Measurements from ENCODE around the gene KLHDC4.

Gene KLHDC4

GRCh38 chr16:87698676-87699199 is 67.0 kb downstream of the KLHDC4 start:
- H3K9me3 ChIP-seq (ENCODE audit: control insufficient read depth, insufficient read depth, low read length): no peaks in the 10 kb centered on the region
- peaks cover 36% of the 10 kb centered on the region for H3K36me3 ChIP-seq (ENCODE audit: control insufficient read depth, insufficient read depth, low read length)
- H3K4me3 ChIP-seq (ENCODE audit: low read length): no peak overlapping the region
- DNase-seq (ENCODE audit: low read depth, low spot score): no peak
- no peaks in the 10 kb centered on the region for H3K27me3 ChIP-seq (ENCODE audit: control insufficient read depth, insufficient read depth, low read length)
- WGBS (ENCODE audit: insufficient coverage, insufficient read length): no CpG with 5 or more reads among the region's 20 CpGs
- H3K27ac ChIP-seq (ENCODE audit: low read length): no peak overlapping the region
- H3K4me1 ChIP-seq (ENCODE audit: control insufficient read depth, insufficient read depth, low read length): no peaks in the 10 kb centered on the region

DNA sequence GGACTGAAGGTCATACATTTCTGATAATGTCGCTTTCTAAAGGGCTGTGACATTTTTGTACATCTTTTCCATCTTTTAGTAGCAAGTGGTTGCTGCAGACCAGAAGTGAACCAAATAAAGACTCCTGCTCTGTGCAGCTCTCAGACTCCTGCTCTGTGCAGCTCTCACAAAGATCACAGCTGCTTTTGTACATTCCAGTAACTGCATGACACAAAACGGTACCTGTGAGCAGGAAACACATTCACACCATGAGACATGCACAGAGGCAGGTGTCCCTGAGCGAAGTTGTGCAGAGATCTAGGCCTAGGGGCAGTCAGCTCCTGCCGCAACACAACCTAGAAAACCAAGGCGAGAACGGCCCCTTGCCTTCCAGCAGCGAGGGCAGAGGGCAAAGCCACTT is 67.5 kb downstream of the KLHDC4 start:
- peaks cover 36% of the 10 kb centered on the region for H3K36me3 ChIP-seq (ENCODE audit: control insufficient read depth, insufficient read depth, low read length)
- H3K4me1 ChIP-seq (ENCODE audit: control insufficient read depth, insufficient read depth, low read length): no peaks in the 10 kb centered on the region
- H3K27me3 ChIP-seq (ENCODE audit: control insufficient read depth, insufficient read depth, low read length): no peaks in the 10 kb centered on the region
- no peak overlapping the region for H3K27ac ChIP-seq (ENCODE audit: low read length)
- whole genome bisulfite sequencing (ENCODE audit: insufficient coverage, insufficient read length): no CpG with 5 or more reads among the region's 7 CpGs
- H3K9me3 ChIP-seq (ENCODE audit: control insufficient read depth, insufficient read depth, low read length): no peaks in the 10 kb centered on the region
- no peak for DNase-seq (ENCODE audit: low read depth, low spot score)
- H3K4me3 ChIP-seq (ENCODE audit: low read length): no peak overlapping the region

DNA sequence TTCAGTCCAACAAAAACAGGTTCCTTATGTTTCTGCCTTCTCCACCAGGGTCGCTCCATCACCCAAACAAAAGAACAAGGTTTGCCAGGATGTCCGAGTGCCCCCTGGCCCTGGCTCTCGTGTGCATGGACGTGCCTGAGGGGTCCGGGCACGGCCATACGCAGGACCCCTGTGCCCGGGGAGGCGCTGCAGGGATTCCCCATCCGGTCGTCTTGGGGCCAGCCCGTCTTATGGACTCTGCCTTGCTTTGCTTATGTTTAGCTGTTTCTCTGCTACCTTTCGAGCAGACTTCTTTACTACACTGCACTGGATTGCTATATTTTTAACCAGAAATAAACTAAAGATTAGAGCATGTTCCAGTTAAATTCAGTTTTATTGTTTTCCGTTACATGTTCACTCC is 68.0 kb downstream of the KLHDC4 start:
- Histone ChIP-seq H3K4me3 (ENCODE audit: low read length) (no peak overlapping the region), H3K9me3 (ENCODE audit: control insufficient read depth, insufficient read depth, low read length) (no peaks in the 10 kb centered on the region), H3K27me3 (ENCODE audit: control insufficient read depth, insufficient read depth, low read length) (no peaks in the 10 kb centered on the region), H3K36me3 (ENCODE audit: control insufficient read depth, insufficient read depth, low read length) (peaks cover 36% of the 10 kb centered on the region), H3K4me1 (ENCODE audit: control insufficient read depth, insufficient read depth, low read length) (no peaks in the 10 kb centered on the region), H3K27ac (ENCODE audit: low read length) (no peak overlapping the region)
- no CpG with 5 or more reads among the region's 14 CpGs for WGBS (ENCODE audit: insufficient coverage, insufficient read length)
- DNase-seq (ENCODE audit: low read depth, low spot score): no peak

GRCh38 chr16:87697256-87697655 is 68.5 kb downstream of the KLHDC4 start:
- Histone ChIP-seq H3K4me3 (ENCODE audit: low read length) (no peak overlapping the region), H3K27ac (ENCODE audit: low read length) (no peak overlapping the region), H3K27me3 (ENCODE audit: control insufficient read depth, insufficient read depth, low read length) (no peaks in the 10 kb centered on the region), H3K9me3 (ENCODE audit: control insufficient read depth, insufficient read depth, low read length) (no peaks in the 10 kb centered on the region), H3K36me3 (ENCODE audit: control insufficient read depth, insufficient read depth, low read length) (peaks cover 36% of the 10 kb centered on the region), H3K4me1 (ENCODE audit: control insufficient read depth, insufficient read depth, low read length) (no peaks in the 10 kb centered on the region)
- no CpG with 5 or more reads among the region's 21 CpGs for WGBS (ENCODE audit: insufficient coverage, insufficient read length)
- DNase-seq (ENCODE audit: low read depth, low spot score): no peak

DNA sequence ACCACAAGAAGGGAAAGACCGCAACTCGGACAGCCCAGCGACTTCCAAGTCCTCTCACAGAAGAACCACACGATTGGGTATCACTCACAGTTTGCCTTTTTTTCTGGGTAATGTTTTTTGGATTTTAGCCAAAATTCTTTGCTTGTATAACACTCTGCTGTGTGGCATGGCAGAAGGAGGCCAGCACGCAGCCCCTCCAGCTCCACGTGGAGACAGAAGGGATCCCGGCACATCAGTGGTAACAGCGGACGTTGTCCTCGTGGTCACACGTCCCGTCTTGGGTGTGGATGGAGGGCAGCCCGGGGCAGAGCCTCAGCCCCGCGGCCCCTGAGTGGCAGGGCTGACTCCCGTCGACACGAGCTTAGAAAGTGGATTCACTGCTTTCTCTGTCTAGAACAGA is 69.1 kb downstream of the KLHDC4 start:
- Histone ChIP-seq H3K36me3 (ENCODE audit: control insufficient read depth, insufficient read depth, low read length) (peaks cover 32% of the 10 kb centered on the region), H3K4me1 (ENCODE audit: control insufficient read depth, insufficient read depth, low read length) (no peaks in the 10 kb centered on the region), H3K9me3 (ENCODE audit: control insufficient read depth, insufficient read depth, low read length) (no peaks in the 10 kb centered on the region), H3K4me3 (ENCODE audit: low read length) (no peak overlapping the region), H3K27ac (ENCODE audit: low read length) (no peak overlapping the region), H3K27me3 (ENCODE audit: control insufficient read depth, insufficient read depth, low read length) (no peaks in the 10 kb centered on the region)
- DNase-seq (ENCODE audit: low read depth, low spot score): no peak
- WGBS (ENCODE audit: insufficient coverage, insufficient read length): no CpG with 5 or more reads among the region's 18 CpGs

- Histone ChIP-seq H3K4me1 (ENCODE audit: control insufficient read depth, insufficient read depth, low read length) (no peaks in the 10 kb centered on the region), H3K27ac (ENCODE audit: low read length) (no peak overlapping the region), H3K9me3 (ENCODE audit: control insufficient read depth, insufficient read depth, low read length) (no peaks in the 10 kb centered on the region), H3K27me3 (ENCODE audit: control insufficient read depth, insufficient read depth, low read length) (no peaks in the 10 kb centered on the region), H3K36me3 (ENCODE audit: control insufficient read depth, insufficient read depth, low read length) (peaks cover 31% of the 10 kb centered on the region), H3K4me3 (ENCODE audit: low read length) (no peak overlapping the region)
- no peak for DNase-seq (ENCODE audit: low read depth, low spot score)
- WGBS (ENCODE audit: insufficient coverage, insufficient read length): no CpG with 5 or more reads among the region's 12 CpGs
Measured at GRCh38 chr16:87695534-87695933, 70.3 kb downstream of the KLHDC4 start.

- Histone ChIP-seq H3K9me3 (ENCODE audit: control insufficient read depth, insufficient read depth, low read length) (no peaks in the 10 kb centered on the region), H3K36me3 (ENCODE audit: control insufficient read depth, insufficient read depth, low read length) (peaks cover 28% of the 10 kb centered on the region), H3K27me3 (ENCODE audit: control insufficient read depth, insufficient read depth, low read length) (no peaks in the 10 kb centered on the region), H3K27ac (ENCODE audit: low read length) (no peak overlapping the region), H3K4me3 (ENCODE audit: low read length) (no peak overlapping the region), H3K4me1 (ENCODE audit: control insufficient read depth, insufficient read depth, low read length) (no peaks in the 10 kb centered on the region)
- no peak for DNase-seq (ENCODE audit: low read depth, low spot score)
- WGBS (ENCODE audit: insufficient coverage, insufficient read length): no CpG with 5 or more reads among the region's 20 CpGs
Measured at GRCh38 chr16:87694441-87695125, 71.2 kb downstream of the KLHDC4 start.

DNA sequence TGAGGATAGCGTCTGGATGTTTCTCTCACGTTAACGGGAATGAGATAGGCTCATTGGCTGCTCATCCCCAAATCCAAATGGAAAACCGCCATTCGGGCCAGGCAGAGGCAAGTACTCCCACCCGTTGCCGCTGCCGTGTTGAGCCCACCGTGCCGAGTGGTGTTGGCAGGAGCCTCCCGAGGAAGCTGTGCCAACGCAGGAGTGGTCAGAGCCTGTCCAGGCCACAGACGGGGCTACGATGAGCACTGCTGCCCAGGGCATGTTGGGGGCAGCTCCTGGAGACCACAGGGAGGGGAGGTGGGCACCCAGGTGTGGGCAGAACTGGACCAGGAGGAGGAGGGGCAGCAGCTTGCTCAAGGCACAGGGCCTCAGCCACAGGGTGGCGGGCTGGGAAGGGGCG is 72.0 kb downstream of the KLHDC4 start:
- H3K27me3 ChIP-seq (ENCODE audit: control insufficient read depth, insufficient read depth, low read length): no peaks in the 10 kb centered on the region
- H3K36me3 ChIP-seq (ENCODE audit: control insufficient read depth, insufficient read depth, low read length): peaks cover 25% of the 10 kb centered on the region
- no peak overlapping the region for H3K27ac ChIP-seq (ENCODE audit: low read length)
- no peak for DNase-seq (ENCODE audit: low read depth, low spot score)
- no CpG with 5 or more reads among the region's 16 CpGs for WGBS (ENCODE audit: insufficient coverage, insufficient read length)
- no peaks in the 10 kb centered on the region for H3K9me3 ChIP-seq (ENCODE audit: control insufficient read depth, insufficient read depth, low read length)
- no peaks in the 10 kb centered on the region for H3K4me1 ChIP-seq (ENCODE audit: control insufficient read depth, insufficient read depth, low read length)
- H3K4me3 ChIP-seq (ENCODE audit: low read length): no peak overlapping the region

DNA sequence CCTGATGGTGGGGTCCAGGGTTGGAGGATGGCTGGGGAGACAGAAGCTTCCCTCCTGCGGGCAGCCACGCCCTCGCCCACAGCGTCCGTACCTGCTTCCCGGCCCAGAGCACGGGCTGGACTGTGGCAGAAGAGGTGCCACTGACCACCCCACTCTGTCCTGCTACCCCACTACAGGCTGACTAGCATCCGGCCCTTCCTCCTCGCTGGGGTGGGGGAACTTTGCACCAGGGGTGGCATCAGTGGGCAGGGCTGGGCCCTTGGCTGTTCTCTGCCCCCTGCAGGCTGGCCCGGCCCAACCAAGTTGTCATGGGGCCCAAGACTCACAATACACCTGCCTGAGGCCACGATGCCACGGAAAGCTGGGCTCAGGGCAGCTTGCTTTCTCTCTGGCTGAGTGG is 73.0 kb downstream of the KLHDC4 start:
- whole genome bisulfite sequencing (ENCODE audit: insufficient coverage, insufficient read length): no CpG with 5 or more reads among the region's 12 CpGs
- H3K4me1 ChIP-seq (ENCODE audit: control insufficient read depth, insufficient read depth, low read length): no peaks in the 10 kb centered on the region
- no peak for DNase-seq (ENCODE audit: low read depth, low spot score)
- H3K4me3 ChIP-seq (ENCODE audit: low read length): no peak overlapping the region
- H3K9me3 ChIP-seq (ENCODE audit: control insufficient read depth, insufficient read depth, low read length): no peaks in the 10 kb centered on the region
- H3K27me3 ChIP-seq (ENCODE audit: control insufficient read depth, insufficient read depth, low read length): no peaks in the 10 kb centered on the region
- H3K27ac ChIP-seq (ENCODE audit: low read length): no peak overlapping the region
- peaks cover 20% of the 10 kb centered on the region for H3K36me3 ChIP-seq (ENCODE audit: control insufficient read depth, insufficient read depth, low read length)

DNA sequence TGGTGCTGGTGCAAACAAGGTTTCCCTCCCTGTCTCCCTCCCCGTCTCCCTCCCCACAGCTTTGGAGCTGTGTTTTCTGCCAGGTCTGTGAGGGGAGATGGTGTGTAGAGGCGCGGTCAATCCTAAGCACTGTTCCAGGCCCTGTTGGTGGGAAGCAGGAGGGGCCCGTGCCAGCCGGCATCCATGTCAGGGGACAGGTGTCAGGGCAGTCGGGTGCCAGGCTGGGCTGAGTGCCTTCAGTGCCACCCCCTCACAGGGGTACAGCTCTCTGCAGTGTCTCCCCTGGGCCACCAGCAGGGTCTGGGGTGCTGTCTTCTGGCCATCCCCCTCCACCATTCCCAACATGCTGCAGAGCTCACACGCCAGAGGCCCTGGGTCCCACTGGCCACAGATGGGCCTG is 73.6 kb downstream of the KLHDC4 start:
- no CpG with 5 or more reads among the region's 7 CpGs for WGBS (ENCODE audit: insufficient coverage, insufficient read length)
- no peak for DNase-seq (ENCODE audit: low read depth, low spot score)
- no peak overlapping the region for H3K27ac ChIP-seq (ENCODE audit: low read length)
- no peaks in the 10 kb centered on the region for H3K4me1 ChIP-seq (ENCODE audit: control insufficient read depth, insufficient read depth, low read length)
- H3K36me3 ChIP-seq (ENCODE audit: control insufficient read depth, insufficient read depth, low read length): peaks cover 20% of the 10 kb centered on the region
- H3K27me3 ChIP-seq (ENCODE audit: control insufficient read depth, insufficient read depth, low read length): no peaks in the 10 kb centered on the region
- H3K4me3 ChIP-seq (ENCODE audit: low read length): no peak overlapping the region
- no peaks in the 10 kb centered on the region for H3K9me3 ChIP-seq (ENCODE audit: control insufficient read depth, insufficient read depth, low read length)

DNA sequence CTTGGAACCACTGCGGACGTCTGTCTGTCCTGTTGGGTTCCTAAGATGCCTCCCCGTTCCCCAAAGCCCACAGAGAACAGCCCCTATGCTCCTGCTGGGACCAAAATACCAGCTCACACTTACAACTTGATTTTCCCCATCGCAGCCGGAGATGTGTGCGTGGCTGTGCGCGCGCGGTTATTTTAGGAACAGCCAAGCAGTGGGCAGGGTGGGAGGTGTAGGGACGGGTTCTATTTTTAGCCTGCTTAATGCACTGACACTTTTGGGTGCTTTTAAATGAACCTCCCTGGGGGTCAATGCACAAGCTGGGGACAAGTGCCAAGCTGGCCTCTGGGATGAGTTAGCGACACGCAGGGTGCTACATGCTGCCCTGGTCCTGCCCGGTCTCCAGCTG is 74.1 kb downstream of the KLHDC4 start:
- Histone ChIP-seq H3K4me1 (ENCODE audit: control insufficient read depth, insufficient read depth, low read length) (no peaks in the 10 kb centered on the region), H3K9me3 (ENCODE audit: control insufficient read depth, insufficient read depth, low read length) (no peaks in the 10 kb centered on the region), H3K36me3 (ENCODE audit: control insufficient read depth, insufficient read depth, low read length) (peaks cover 15% of the 10 kb centered on the region), H3K27me3 (ENCODE audit: control insufficient read depth, insufficient read depth, low read length) (no peaks in the 10 kb centered on the region), H3K4me3 (ENCODE audit: low read length) (no peak overlapping the region), H3K27ac (ENCODE audit: low read length) (no peak overlapping the region)
- no CpG with 5 or more reads among the region's 14 CpGs for WGBS (ENCODE audit: insufficient coverage, insufficient read length)
- DNase-seq (ENCODE audit: low read depth, low spot score): no peak

Data from iPS DF 6.9 (cell line).